ENCODE data around the gene CHCHD10. TPM values are rescaled to one million over a fixed set of nuclear protein-coding genes. Genes with fewer than 3 reads are reported as not detected.

The CHCHD10 gene
- total RNA-seq: 100 to 1,000 TPM in 1 of 7 donors, 10 to 100 TPM in 6; 16.8 to 101 (median 83.4) TPM
- polyA plus RNA-seq: 100 to 1,000 TPM; 117 to 189 (median 167) TPM
- long read RNA-seq, donor 1, transcript CHCHD10-202 (4 exons, 1,171 nt): major isoform, 74 of 78 reads
- long read RNA-seq, donor 1, partial matches to known transcripts: 0 of 78 reads
- long read RNA-seq, donor 1, other reads (novel, unspliced or antisense): 0 of 78 reads
- long read RNA-seq, donor 2, transcript CHCHD10-202 (4 exons, 1,171 nt): major isoform, 54 of 60 reads
- long read RNA-seq, donor 2, transcript CHCHD10-205 (2 exons, 490 nt): minor isoform, 6 of 60 reads
- long read RNA-seq, donor 2, partial matches to known transcripts: 0 of 60 reads
- long read RNA-seq, donor 2, other reads (novel, unspliced or antisense): 0 of 60 reads

DNA sequence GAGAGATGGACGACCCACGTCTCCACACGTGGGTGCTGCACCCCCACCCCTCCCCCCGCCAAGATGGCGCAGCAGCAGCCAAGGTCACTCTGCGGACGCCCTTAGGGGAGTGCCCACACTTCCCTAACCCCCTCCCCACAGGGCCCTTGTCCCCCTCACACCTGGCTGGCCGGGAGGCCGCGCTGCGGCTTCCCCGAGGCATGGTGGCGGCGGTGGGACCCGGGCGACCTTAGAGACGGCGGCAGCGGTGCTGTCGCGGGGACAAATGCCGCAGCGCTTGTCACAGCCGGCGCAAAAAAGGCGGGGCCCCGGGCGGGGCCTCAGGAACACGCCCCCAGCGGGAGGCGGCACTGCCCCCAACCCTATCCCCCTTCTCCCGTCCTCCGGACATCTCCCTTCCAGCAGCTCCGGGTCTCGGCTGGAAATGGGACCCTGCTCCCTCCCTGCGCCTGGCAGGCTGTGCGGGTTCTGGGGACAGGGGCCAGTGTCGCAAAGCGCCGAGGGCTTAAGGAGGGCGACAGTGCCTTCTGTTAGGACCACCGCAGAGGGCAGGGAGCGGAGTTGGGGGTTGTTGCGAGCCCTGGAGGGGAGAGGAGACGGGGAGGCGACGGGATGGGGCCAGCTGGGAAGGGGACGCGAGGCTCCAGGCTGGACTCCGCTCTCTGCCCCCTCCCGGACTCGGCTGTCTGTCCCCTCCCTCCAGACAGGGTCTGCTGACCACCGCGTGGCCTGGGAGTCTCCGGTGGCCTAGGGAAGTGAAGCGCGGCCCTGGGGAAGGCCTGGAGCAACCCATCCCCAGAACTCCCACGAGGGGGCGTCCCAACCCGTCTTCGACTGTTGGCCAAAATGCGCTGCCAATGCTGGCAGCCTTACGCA lies at the start of gene CHCHD10:
Gene CHCHD10 (minus strand): TSS at position 300 of the 876 bp plus-strand sequence. CDS start 98 bp downstream, at position 202.
- H3K4me1 ChIP-seq: peaks cover 43 to 98% (median 85%) of the 10 kb centered on the region in 6 donors

DNA sequence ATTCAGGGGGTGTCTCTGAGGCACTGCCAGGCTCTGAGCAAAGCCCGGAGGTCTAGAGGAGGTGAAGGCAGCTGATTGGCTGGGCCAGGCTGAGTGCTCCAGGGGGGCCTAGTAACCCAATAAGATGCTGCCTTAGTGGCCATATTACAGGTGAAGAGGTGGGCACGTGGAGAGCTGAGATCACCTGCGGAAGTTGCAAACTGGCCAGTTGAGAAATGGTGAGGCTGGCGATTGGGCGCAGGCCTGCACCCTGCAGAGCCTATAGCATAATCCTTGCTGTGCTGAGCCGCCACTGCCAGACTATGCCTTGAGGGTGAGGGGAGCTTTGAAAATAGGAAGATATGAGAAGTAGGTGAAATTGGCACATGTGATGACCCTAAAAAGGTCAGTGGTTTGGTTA lies 49.4 kb upstream of the CHCHD10 start:
- Histone ChIP-seq H3K27ac (no peak overlapping the region), H3K9me3 (no peaks in the 10 kb centered on the region), H3K4me1 (peaks cover 5 to 45% (median 27%) of the 10 kb centered on the region in 6 donors), H3K27me3 (replicated peaks in 1 of 7) (no peaks in the 10 kb centered on the region), H3K4me3 (no peak overlapping the region), H3K36me3 (peaks cover 4 to 100% (median 68%) of the 10 kb centered on the region in 6 donors)
- peak; percentile 37 for DNase-seq
- intact Hi-C loops (cut with DNase I; ENCODE audit: low total_unique reads): no loop called here
- TF ChIP-seq POLR2AphosphoS5 (IDR thresholded peaks at IDR 0.05) (no peak), POLR2A (IDR thresholded peaks at IDR 0.05) (no peak)
- TF ChIP-seq, protein P1, sequence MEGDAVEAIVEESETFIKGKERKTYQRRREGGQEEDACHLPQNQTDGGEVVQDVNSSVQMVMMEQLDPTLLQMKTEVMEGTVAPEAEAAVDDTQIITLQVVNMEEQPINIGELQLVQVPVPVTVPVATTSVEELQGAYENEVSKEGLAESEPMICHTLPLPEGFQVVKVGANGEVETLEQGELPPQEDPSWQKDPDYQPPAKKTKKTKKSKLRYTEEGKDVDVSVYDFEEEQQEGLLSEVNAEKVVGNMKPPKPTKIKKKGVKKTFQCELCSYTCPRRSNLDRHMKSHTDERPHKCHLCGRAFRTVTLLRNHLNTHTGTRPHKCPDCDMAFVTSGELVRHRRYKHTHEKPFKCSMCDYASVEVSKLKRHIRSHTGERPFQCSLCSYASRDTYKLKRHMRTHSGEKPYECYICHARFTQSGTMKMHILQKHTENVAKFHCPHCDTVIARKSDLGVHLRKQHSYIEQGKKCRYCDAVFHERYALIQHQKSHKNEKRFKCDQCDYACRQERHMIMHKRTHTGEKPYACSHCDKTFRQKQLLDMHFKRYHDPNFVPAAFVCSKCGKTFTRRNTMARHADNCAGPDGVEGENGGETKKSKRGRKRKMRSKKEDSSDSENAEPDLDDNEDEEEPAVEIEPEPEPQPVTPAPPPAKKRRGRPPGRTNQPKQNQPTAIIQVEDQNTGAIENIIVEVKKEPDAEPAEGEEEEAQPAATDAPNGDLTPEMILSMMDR (IDR thresholded peaks at IDR 0.05 in 8 of 11, conservative IDR thresholded peaks at IDR 0.05 in 3 of 11): no peak
- 90 to 98% (median 95%) methylated on average over 6 of the region's 6 CpGs for WGBS, 5 donors

More for the DNA sequence above, at the start of gene CHCHD10:
- H3K4me3 ChIP-seq: peak within 1 kb of the TSS; percentile 49 to 91 (median 74)
- 1 to 4% (median 1%) methylated on average over 15 to 63 of the region's 63 CpGs for WGBS, 5 donors
- peak; percentile 95 for DNase-seq
- peaks cover 0 to 8% (median 0%) of the 10 kb centered on the region in 7 donors for H3K27me3 ChIP-seq (replicated peaks in 1 of 7)
- H3K36me3 ChIP-seq: peaks cover 0 to 19% (median 0%) of the 10 kb centered on the region in 6 donors
- TF ChIP-seq POLR2A (IDR thresholded peaks at IDR 0.05) (peak in 1 of 3 donors; percentile 70), POLR2AphosphoS5 (IDR thresholded peaks at IDR 0.05) (peak; percentile 81 to 89 (median 88))
- TF ChIP-seq, protein P1 (IDR thresholded peaks at IDR 0.05 in 8 of 11, conservative IDR thresholded peaks at IDR 0.05 in 3 of 11): peak; percentile 60 to 91 (median 83)
- intact Hi-C loops (cut with DNase I; ENCODE audit: low total_unique reads): no loop called here
- peak within 1 kb of the TSS; percentile 80 to 92 (median 84) for H3K27ac ChIP-seq
- no peaks in the 10 kb centered on the region for H3K9me3 ChIP-seq

DNA sequence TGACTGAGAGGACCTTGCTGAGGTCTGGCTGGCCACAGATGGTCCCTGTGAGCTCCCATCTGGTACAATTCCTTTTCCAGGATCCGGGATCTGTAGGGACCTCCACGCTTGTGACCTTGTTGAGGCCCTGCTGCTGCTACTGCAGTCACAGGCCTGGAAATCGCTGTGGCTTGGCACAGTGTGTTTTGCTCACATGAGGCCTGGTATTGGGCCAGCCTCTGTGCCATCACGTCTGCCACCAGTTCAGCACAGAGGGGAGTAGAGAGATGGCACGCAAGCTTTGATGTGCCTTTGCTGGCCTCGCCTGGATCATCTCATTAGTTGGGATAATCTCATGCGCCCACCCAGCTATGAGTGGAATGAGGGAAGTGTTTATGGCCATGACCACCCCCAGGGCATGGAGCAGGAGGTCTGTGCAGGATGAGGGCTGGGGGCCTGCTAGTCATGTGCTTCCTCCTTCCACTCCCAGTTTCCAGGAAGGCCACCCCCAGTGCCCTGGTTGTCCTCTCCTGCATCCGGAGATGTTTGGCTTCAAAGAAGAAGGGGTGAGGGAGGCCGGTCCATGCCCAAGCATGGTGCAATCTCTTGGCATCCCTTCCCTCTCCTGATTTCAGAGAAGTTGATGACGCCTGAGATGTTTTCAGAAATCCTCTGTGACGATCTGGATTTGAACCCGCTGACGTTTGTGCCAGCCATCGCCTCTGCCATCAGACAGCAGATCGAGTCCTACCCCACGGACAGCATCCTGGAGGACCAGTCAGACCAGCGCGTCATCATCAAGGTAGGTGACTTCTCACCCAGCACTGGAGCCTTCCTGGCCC lies 48.6 kb upstream of the CHCHD10 start:
- Histone ChIP-seq H3K9me3 (no peaks in the 10 kb centered on the region), H3K4me1 (peaks cover 5 to 44% (median 27%) of the 10 kb centered on the region in 6 donors), H3K4me3 (no peak overlapping the region), H3K36me3 (peaks cover 4 to 100% (median 67%) of the 10 kb centered on the region in 6 donors), H3K27me3 (replicated peaks in 1 of 7) (no peaks in the 10 kb centered on the region), H3K27ac (no peak overlapping the region)
- TF ChIP-seq, protein P1 (IDR thresholded peaks at IDR 0.05 in 8 of 11, conservative IDR thresholded peaks at IDR 0.05 in 3 of 11): no peak
- no peak for TF ChIP-seq POLR2AphosphoS5 (IDR thresholded peaks at IDR 0.05)
- no peak for TF ChIP-seq POLR2A (IDR thresholded peaks at IDR 0.05)
- intact Hi-C loops (cut with DNase I; ENCODE audit: low total_unique reads): no loop called here
- WGBS, 5 donors: 89 to 94% (median 90%) methylated on average over 16 to 18 of the region's 18 CpGs
- DNase-seq: peak; percentile 44

Data from spleen (tissue), 13 donors.